Upper lobe of left lung (tissue), 4 donors: ENCODE data around the gene SIM2.

Experiments
- CTCF ChIP-seq, 6 experiments: fragments of 450-650 bp in 4 of 6; fragments of 200-600 bp in 2 of 6; sonication (generic) in 2 of 6; IDR thresholded peaks; one replicate each; pipeline ENCODE4 v1.5.1; 2016 to 2019; ENCODE audit warnings: antibody characterized with exemption in 6 of 6
- EP300 ChIP-seq, 4 donors: sonication (generic); formaldehyde crosslinking; IDR thresholded peaks; one replicate each; pipeline ENCODE4 v1.5.1; 2017; ENCODE audit warnings: antibody characterized with exemption in 4 of 4, control low read depth in 2 of 4
- POLR2A ChIP-seq, 4 donors: fragments of 450-650 bp; IDR thresholded peaks; one replicate each; pipeline ENCODE4 v1.5.1; 2016 to 2017; ENCODE audit warnings: antibody characterized with exemption in 4 of 4, mild to moderate bottlenecking in 2 of 4
- POLR2AphosphoS5 ChIP-seq, 2 donors: sonication (generic); formaldehyde crosslinking; IDR thresholded peaks; one replicate each; pipeline ENCODE4 v1.5.1; 2017; ENCODE audit warnings: antibody characterized with exemption in 2 of 2

- TF ChIP-seq CTCF (IDR thresholded peaks at IDR 0.05) = no peak
- no peak for TF ChIP-seq POLR2AphosphoS5 (IDR thresholded peaks at IDR 0.05)
- TF ChIP-seq POLR2A (IDR thresholded peaks at IDR 0.05) = no peak
- TF ChIP-seq EP300 (IDR thresholded peaks at IDR 0.05) = no peak
Observed at GRCh38 chr21:36798491-36798890, 99.6 kb downstream of the SIM2 start.
